HG03066 (cell line): ENCODE data around the gene BPGM.
"Not testable (repeated sequence)": the region's sequence is repeated elsewhere in the genome, so short reads cannot be mapped to it uniquely, and the experiment has no call there.

Experiments used
- ATAC-seq: cut with Tn5 transposase; IDR thresholded peaks from one replicate; pipeline ENCODE4 v1.9.1; 2021; ENCODE audit warnings: low read depth; ENCODE audit not compliant: unreplicated experiment

The BPGM gene

GRCh38 chr7:134662166-134662870, 15.7 kb downstream of the BPGM start:
- no peak for ATAC-seq

DNA sequence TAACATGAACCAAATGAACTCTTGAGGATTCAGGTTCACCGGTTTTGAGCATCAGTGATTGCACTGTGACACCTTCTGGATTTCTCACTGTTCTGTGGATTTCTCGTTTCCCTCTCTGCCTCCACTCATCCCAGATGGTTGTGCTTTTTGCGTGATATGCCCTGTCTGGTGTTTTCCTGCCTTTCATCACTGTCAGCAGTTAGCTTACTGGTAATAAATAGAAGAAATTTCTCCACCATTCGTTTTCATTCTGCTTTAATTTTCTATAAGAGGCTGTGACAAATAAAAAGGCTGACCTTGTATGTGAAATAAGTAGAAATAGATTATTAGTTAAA, 16.2 kb downstream of the BPGM start:
- ATAC-seq = no peak

DNA sequence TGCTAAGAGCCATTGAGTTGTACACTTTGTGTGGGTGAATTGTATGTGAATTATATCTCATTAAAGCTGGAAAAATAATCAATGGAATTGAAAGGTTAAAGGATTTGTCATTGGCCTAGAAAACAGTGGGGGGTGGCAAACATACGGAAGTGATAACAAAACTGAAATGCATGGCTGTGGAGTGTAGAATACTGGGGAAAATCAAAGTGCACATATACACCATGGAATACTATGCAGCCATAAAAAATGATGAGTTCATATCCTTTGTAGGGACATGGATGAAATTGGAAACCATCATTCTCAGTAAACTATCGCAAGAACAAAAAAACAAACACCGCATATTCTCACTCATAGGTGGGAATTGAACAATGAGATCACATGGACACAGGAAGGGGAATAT, 18.4 kb downstream of the BPGM start:
- not testable (repeated sequence) for ATAC-seq

DNA sequence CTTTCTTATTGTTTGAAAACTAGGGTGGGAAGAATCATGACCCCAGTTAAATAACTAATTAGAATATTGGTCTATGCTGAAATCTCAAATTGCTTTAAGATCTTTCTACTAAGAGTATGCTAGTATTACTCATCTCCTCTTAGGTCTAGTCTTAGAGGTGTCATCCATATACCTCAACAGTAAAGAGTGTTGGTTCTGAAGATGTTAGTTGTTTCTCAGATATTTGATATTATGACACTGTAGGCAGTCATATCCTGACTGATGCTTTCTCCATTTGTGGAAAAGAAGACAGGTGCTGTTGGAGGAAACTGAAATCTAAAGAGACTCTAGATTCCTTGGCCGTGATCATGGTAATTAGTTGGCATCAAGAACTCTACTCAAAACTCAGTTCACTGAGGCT, 21.2 kb downstream of the BPGM start:
- no peak for ATAC-seq

DNA sequence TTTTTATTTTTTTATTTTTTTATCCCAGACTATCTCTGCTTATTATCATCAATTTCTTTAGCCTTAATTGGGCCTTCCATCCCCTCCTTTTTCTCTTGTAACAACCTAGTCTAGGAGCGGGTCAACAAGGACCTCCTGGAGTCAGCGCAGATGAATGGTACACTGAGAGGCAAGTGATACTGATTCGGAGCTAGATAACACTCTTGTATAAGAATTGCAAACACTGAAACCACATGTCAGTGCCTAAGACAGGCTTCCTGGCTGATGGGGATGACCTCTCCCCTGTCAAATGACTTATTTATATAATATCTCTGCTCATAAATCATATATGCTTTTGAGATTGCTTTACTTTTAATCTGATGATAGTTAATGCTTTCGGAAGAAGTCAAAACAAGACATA, 22.7 kb downstream of the BPGM start:
- no peak for ATAC-seq

- peak; percentile 58 for ATAC-seq
Measured at GRCh38 chr7:134669845-134670373, 23.3 kb downstream of the BPGM start.

- ATAC-seq = no peak
Measured at GRCh38 chr7:134671609-134672008, 25.0 kb downstream of the BPGM start.

GRCh38 chr7:134674424-134674823, 27.8 kb downstream of the BPGM start:
- no peak for ATAC-seq

GRCh38 chr7:134676743-134677142, 30.1 kb downstream of the BPGM start:
- no peak for ATAC-seq

- ATAC-seq = no peak
Measured at GRCh38 chr7:134678115-134678514, 31.5 kb downstream of the BPGM start.

GRCh38 chr7:134679006-134679405, 32.4 kb downstream of the BPGM start:
- ATAC-seq = no peak

- no peak for ATAC-seq
Measured at GRCh38 chr7:134684165-134684564, 37.5 kb downstream of the BPGM start.

- ATAC-seq = no peak
Measured at GRCh38 chr7:134685250-134685649, 38.6 kb downstream of the BPGM start.

DNA sequence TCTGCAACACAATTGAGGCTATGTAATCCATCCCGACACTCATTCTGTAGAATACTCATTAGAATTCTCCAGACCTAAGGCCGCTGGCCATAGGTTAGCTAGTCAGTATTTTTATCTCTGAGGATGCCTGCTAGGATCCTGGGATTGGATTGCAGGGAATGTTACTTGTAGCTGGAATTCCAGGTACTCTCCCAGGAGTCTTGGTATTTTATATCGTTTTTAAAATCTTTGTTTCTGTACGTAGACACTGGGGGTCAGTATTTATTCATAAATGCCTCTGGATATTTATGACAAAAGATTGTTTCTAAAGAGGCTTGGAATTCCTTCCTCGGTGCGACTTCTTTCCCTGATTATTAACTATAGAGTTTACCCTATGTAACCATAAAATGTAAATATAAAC, 40.1 kb downstream of the BPGM start:
- no peak for ATAC-seq

DNA sequence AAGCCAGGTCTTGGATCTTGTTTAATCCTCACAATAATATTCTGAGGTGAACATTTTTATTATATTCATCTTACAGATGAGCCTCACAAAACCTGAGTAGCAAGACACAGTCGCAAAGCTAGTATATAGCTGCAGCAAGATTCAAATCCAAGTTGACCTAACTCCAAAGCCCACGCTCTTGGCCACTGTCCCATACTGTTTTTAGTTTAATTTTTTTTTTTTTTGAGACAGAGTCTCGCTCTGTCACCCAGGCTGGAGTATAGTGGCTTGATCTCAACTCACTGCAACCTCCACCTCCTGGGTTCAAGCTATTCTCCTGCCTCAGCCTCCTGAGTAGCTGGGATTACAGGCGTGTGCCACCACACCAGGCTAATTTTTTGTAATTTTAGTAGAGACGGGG, 42.9 kb downstream of the BPGM start:
- ATAC-seq = not testable (repeated sequence)

- no peak for ATAC-seq
Measured at GRCh38 chr7:134690016-134690415, 43.4 kb downstream of the BPGM start.

DNA sequence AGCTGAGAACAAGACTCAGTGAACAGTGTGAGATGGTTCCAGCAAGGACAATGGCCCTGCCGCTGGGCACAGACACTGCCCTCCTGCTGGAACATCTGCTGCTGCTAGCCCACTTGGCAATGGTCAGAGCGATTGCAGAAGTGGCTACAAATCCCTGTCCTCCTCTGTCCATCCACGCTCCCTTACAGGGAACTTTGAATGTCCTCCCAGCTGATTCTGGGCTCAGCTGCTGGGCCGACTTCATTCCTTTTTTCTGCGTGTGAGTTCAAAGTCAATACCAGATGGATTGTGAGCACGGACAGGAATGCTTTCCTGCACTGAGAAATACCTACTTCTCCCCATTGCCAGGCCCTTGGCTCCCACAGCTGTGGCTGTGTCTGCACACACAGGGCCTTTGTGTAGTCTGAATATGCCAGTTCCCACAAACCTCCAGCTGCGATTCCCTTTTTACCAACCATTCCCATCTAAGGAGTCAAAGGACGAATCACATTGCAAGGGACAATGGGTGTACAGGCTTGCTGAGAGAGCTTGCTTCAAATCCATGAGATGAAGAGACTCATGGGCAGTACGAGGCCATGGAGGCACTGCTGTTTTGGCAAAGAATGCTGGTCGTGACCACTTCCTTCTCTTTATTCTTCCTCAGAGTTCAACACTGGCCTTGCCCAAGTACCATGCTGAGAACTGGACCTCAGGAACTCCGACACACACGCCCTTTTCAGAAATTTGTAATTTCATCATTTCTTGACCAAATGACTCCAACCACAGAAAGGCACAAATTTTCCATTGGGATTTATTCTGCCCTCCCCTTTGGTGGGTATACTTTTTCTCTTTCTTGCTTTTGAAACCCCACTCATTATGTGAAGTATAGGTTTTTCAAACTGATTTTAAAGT, 44.2 kb downstream of the BPGM start:
- no peak for ATAC-seq

DNA sequence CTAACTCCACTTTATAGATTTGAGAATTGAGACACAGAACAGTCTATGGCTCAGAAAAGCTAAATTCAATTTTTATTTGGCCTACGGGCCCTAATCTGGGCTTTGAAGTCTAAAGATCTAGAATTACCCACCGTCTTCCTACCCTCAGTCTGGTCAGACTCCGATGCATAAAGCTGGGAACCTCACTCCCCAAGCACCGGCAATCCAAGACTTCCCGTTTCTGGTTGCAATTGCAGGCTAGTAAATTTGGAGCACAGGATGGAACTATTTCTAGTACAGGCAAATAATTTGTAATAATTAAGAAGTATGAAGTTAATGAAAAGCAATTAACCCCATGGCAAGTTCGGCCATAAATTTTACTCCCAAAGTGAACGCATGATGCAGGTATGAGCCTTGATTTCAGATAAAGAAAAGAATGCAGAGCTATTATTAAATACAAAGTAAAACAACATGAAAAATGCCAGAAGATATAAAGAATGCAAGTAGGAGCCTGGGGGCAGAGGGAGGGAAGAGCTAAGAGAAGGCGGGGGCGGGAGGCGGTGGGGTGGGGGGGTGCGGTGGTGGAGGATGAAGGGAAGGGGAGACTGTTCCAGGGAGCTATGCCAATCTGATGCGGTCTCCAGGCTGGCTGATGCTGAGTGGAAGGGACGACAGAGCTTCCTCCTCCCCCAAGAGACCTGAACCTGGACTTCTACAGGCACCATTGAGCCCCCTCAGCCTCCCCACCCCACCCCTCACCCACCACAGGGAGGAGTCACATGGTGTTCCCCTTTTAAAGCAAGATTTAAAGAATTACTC, 45.1 kb downstream of the BPGM start:
- ATAC-seq = no peak

- ATAC-seq = no peak
Measured at GRCh38 chr7:134692344-134692705, 45.7 kb downstream of the BPGM start.

DNA sequence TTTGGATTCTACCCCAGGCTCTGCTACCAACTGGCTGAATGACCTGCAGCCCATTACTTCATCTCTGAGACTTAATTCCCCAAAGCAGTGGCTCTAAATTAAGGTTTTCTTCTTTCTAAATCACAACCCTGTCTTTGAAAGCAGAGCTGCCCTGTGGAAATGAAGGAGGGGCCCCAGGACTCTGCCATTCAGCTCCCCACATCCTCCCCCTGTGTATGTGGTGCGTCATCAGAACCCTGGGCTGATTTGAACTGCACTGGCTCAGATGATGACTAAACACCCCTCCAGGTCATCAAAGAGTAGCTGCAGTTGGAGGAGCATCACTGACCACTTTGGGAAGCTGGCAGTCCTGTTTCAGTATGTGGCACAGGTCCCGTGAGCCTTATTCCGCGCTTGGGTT, 46.6 kb downstream of the BPGM start:
- ATAC-seq = no peak

GRCh38 chr7:134694299-134694698, 47.6 kb downstream of the BPGM start:
- no peak for ATAC-seq
